Fibroblast of skin of scalp (primary cell): Measurements from ENCODE around the gene PIM3.

Experiments used
- DNase-seq: peaks from one replicate; pipeline ENCODE4 v3.0.0-alpha.2; 2013

Gene PIM3

GRCh38 chr22:49928555-49929210, 31.9 kb upstream of the PIM3 start:
- no peak for DNase-seq

GRCh38 chr22:49929211-49929979, 31.2 kb upstream of the PIM3 start:
- DNase-seq: peak; percentile 30

- DNase-seq: no peak
Measured at GRCh38 chr22:49929994-49930575, 30.5 kb upstream of the PIM3 start.

- peak; percentile 75 for DNase-seq
Measured at GRCh38 chr22:49930596-49931412, 29.8 kb upstream of the PIM3 start.

GRCh38 chr22:49933236-49934159, 27.1 kb upstream of the PIM3 start:
- DNase-seq: no peak

GRCh38 chr22:49934160-49934890, 26.2 kb upstream of the PIM3 start:
- DNase-seq: peak; percentile 33

- peak; percentile 70 for DNase-seq
Measured at GRCh38 chr22:49934891-49935557, 25.5 kb upstream of the PIM3 start.

- peak; percentile 34 for DNase-seq
Measured at GRCh38 chr22:49935561-49935960, 25.0 kb upstream of the PIM3 start.

- peak; percentile 66 for DNase-seq
Measured at GRCh38 chr22:49936018-49936972, 24.3 kb upstream of the PIM3 start.

GRCh38 chr22:49936973-49937757, 23.4 kb upstream of the PIM3 start:
- peak; percentile 59 for DNase-seq

GRCh38 chr22:49937758-49938564, 22.6 kb upstream of the PIM3 start:
- DNase-seq: no peak

- no peak for DNase-seq
Measured at GRCh38 chr22:49938565-49939136, 21.9 kb upstream of the PIM3 start.

GRCh38 chr22:49941507-49942316, 18.9 kb upstream of the PIM3 start:
- no peak for DNase-seq

GRCh38 chr22:49942565-49943404, 17.8 kb upstream of the PIM3 start:
- no peak for DNase-seq

- no peak for DNase-seq
Measured at GRCh38 chr22:49943405-49943765, 17.2 kb upstream of the PIM3 start.
